Tongue (tissue), 2 donors: ENCODE data around the gene SIX3. TPM values are rescaled to one million over a fixed set of nuclear protein-coding genes. Genes with fewer than 3 reads are reported as not detected.

Source experiments
- DNase-seq: peaks from one replicate; pipeline ENCODE4 v3.0.0-alpha.2; 2015
- total RNA-seq: library from RNA; depleted of rRNA; stranded (reverse); fragments of >200 nt; gene quantifications from one replicate; pipeline ENCODE4 v1.2.3, GENCODE V29; 2014

The SIX3 gene
- total RNA-seq, 1 donor from 2014 or later, result not detected

GRCh38 chr2:44957656-44958327 is 16.3 kb downstream of the SIX3 start:
- DNase-seq, result no peak

- DNase-seq, result no peak
These were observed 18.4 kb downstream of the SIX3 start for GRCh38 chr2:44959855-44960254.

- no peak for DNase-seq
These were observed 19.4 kb downstream of the SIX3 start for GRCh38 chr2:44960871-44961270.

GRCh38 chr2:44962176-44962695 is 20.7 kb downstream of the SIX3 start:
- no peak for DNase-seq

- DNase-seq, result no peak
These were observed 23.3 kb downstream of the SIX3 start for GRCh38 chr2:44964752-44965236.

- DNase-seq, result no peak
These were observed 24.2 kb downstream of the SIX3 start for GRCh38 chr2:44965684-44966083.

- DNase-seq, result no peak
These were observed 25.6 kb downstream of the SIX3 start for GRCh38 chr2:44967056-44967455.

- no peak for DNase-seq
These were observed 26.4 kb downstream of the SIX3 start for GRCh38 chr2:44967727-44968432.

- DNase-seq, result no peak
These were observed 28.4 kb downstream of the SIX3 start for GRCh38 chr2:44969936-44970335.

GRCh38 chr2:44970846-44971450 is 29.4 kb downstream of the SIX3 start:
- no peak for DNase-seq

GRCh38 chr2:44972771-44973535 is 31.5 kb downstream of the SIX3 start:
- no peak for DNase-seq

- no peak for DNase-seq
These were observed 32.7 kb downstream of the SIX3 start for GRCh38 chr2:44974064-44974715.

GRCh38 chr2:44975571-44976450 is 34.3 kb downstream of the SIX3 start:
- DNase-seq, result no peak

GRCh38 chr2:44979581-44979980 is 38.1 kb downstream of the SIX3 start:
- DNase-seq, result no peak

GRCh38 chr2:44980751-44981713 is 39.5 kb downstream of the SIX3 start:
- no peak for DNase-seq

GRCh38 chr2:44981714-44982108 is 40.2 kb downstream of the SIX3 start:
- peak; percentile 93 for DNase-seq

- no peak for DNase-seq
These were observed 42.5 kb downstream of the SIX3 start for GRCh38 chr2:44983836-44984604.

GRCh38 chr2:44989176-44989575 is 47.7 kb downstream of the SIX3 start:
- no peak for DNase-seq

- DNase-seq, result no peak
These were observed 52.9 kb downstream of the SIX3 start for GRCh38 chr2:44994377-44994776.
